GM23338 (cell line): ENCODE measurements around the gene S100A1.

ENCODE experiments used
- CREB1 ChIP-seq: fragments of 250-450 bp; sonication (Bioruptor Pico); IDR thresholded peaks from 2 replicates; pipeline ENCODE4 v1.5.0; 2020; ENCODE audit warnings: low read depth, mild to moderate bottlenecking, moderate library complexity
- EZH2 ChIP-seq: fragments of 200-600 bp; sonication (generic); IDR thresholded peaks from one replicate; pipeline ENCODE4 v1.8.0; 2017; ENCODE audit warnings: antibody characterized with exemption, mild to moderate bottlenecking, low read depth; ENCODE audit not compliant: unreplicated experiment
- EZH2phosphoT487 ChIP-seq: fragments of 200-600 bp; sonication (generic); IDR thresholded peaks from one replicate; pipeline ENCODE4 v1.8.1; 2018; ENCODE audit warnings: antibody characterized with exemption; ENCODE audit not compliant: unreplicated experiment
- JUNB ChIP-seq: IDR thresholded peaks from one replicate; pipeline ENCODE4 v1.6.1; 2016; ENCODE audit warnings: antibody characterized with exemption; ENCODE audit not compliant: unreplicated experiment
- NANOG ChIP-seq: IDR thresholded peaks from 2 replicates; pipeline ENCODE4 v1.6.1; 2016; ENCODE audit warnings: antibody characterized with exemption, borderline replicate concordance
- POLR2AphosphoS5 ChIP-seq: IDR thresholded peaks from 2 replicates; pipeline ENCODE4 v1.6.1; 2016; ENCODE audit warnings: antibody characterized with exemption, low read depth
- STAT1 ChIP-seq: IDR thresholded peaks from one replicate; pipeline ENCODE4 v1.6.1; 2016; ENCODE audit warnings: antibody characterized with exemption; ENCODE audit not compliant: unreplicated experiment
- ZNF114 ChIP-seq: fragments of 250-450 bp; sonication (Bioruptor Pico); IDR thresholded peaks from 2 replicates; pipeline ENCODE4 v1.5.0; 2020; ENCODE audit warnings: mild to moderate bottlenecking, moderate library complexity
- ZNF331 ChIP-seq: fragments of 250-450 bp; sonication (Bioruptor Pico); IDR thresholded peaks from 2 replicates; pipeline ENCODE4 v1.5.0; 2020; ENCODE audit warnings: low read depth, mild to moderate bottlenecking, moderate library complexity
- TF ChIP-seq, protein P1 (sequence below), 2 experiments: fragments of 200-600 bp in 1 of 2; sonication (generic) in 1 of 2; conservative IDR thresholded peaks; 2 replicates each; pipeline versions ENCODE4 v1.5.1 to v1.6.1; 2016 to 2017; ENCODE audit warnings: antibody characterized with exemption in 2 of 2, low read depth in 2 of 2, mild to moderate bottlenecking in 2 of 2, moderate library complexity in 1 of 2
- TF ChIP-seq, protein P2 (sequence below): IDR thresholded peaks from 2 replicates; pipeline ENCODE4 v1.6.1; 2016; ENCODE audit warnings: antibody characterized with exemption
- TF ChIP-seq, protein P3 (sequence below): IDR thresholded peaks from one replicate; pipeline ENCODE4 v1.6.1; 2018; ENCODE audit warnings: antibody characterized with exemption; ENCODE audit not compliant: unreplicated experiment

DNA sequence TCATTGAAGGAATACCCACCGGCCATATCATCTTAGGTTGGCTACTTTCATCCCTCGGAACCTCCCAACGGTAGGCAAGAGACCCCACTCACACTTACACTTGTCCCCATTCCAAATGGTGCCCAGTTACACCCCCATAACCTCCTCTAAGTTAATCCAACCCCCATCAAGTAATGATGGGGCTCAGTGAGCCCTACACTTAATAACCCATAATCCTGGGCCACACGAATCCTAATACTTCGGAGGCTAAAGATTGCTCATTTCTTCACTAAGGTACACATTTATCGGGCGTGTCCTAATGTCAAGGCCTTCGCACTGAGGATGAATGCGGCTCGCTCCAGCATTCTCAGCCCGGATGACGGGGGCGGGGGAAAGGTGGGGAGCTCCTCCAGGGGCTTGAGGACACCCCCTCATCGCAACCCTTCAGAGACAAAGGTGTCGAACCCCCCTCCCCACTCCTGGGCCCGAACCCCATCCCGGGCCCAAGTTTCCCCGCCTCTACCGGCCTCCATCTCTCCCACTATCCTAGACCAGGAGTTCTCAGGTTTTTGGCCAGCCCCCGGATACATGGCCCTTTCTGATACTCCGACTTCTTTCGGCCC lies 42.1 kb downstream of the S100A1 start:
- TF ChIP-seq, protein P1, sequence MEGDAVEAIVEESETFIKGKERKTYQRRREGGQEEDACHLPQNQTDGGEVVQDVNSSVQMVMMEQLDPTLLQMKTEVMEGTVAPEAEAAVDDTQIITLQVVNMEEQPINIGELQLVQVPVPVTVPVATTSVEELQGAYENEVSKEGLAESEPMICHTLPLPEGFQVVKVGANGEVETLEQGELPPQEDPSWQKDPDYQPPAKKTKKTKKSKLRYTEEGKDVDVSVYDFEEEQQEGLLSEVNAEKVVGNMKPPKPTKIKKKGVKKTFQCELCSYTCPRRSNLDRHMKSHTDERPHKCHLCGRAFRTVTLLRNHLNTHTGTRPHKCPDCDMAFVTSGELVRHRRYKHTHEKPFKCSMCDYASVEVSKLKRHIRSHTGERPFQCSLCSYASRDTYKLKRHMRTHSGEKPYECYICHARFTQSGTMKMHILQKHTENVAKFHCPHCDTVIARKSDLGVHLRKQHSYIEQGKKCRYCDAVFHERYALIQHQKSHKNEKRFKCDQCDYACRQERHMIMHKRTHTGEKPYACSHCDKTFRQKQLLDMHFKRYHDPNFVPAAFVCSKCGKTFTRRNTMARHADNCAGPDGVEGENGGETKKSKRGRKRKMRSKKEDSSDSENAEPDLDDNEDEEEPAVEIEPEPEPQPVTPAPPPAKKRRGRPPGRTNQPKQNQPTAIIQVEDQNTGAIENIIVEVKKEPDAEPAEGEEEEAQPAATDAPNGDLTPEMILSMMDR (conservative IDR thresholded peaks at IDR 0.05; ENCODE audit: low read depth in 2 of 2) = no peak
- TF ChIP-seq POLR2AphosphoS5 (no peak), EZH2phosphoT487 (no peak), EZH2 (no peak), NANOG (no peak), JUNB (no peak), ZNF114 (CRISPR knock-in tag) (no peak), CREB1 (CRISPR knock-in tag) (no peak), ZNF331 (CRISPR knock-in tag) (no peak), STAT1 (no peak)
- TF ChIP-seq, protein P2, sequence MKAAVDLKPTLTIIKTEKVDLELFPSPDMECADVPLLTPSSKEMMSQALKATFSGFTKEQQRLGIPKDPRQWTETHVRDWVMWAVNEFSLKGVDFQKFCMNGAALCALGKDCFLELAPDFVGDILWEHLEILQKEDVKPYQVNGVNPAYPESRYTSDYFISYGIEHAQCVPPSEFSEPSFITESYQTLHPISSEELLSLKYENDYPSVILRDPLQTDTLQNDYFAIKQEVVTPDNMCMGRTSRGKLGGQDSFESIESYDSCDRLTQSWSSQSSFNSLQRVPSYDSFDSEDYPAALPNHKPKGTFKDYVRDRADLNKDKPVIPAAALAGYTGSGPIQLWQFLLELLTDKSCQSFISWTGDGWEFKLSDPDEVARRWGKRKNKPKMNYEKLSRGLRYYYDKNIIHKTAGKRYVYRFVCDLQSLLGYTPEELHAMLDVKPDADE = no peak
- TF ChIP-seq, protein P3, sequence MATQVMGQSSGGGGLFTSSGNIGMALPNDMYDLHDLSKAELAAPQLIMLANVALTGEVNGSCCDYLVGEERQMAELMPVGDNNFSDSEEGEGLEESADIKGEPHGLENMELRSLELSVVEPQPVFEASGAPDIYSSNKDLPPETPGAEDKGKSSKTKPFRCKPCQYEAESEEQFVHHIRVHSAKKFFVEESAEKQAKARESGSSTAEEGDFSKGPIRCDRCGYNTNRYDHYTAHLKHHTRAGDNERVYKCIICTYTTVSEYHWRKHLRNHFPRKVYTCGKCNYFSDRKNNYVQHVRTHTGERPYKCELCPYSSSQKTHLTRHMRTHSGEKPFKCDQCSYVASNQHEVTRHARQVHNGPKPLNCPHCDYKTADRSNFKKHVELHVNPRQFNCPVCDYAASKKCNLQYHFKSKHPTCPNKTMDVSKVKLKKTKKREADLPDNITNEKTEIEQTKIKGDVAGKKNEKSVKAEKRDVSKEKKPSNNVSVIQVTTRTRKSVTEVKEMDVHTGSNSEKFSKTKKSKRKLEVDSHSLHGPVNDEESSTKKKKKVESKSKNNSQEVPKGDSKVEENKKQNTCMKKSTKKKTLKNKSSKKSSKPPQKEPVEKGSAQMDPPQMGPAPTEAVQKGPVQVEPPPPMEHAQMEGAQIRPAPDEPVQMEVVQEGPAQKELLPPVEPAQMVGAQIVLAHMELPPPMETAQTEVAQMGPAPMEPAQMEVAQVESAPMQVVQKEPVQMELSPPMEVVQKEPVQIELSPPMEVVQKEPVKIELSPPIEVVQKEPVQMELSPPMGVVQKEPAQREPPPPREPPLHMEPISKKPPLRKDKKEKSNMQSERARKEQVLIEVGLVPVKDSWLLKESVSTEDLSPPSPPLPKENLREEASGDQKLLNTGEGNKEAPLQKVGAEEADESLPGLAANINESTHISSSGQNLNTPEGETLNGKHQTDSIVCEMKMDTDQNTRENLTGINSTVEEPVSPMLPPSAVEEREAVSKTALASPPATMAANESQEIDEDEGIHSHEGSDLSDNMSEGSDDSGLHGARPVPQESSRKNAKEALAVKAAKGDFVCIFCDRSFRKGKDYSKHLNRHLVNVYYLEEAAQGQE = no peak
